GM10248 (cell line): ENCODE results near the gene SZT2.

ENCODE experiments used
- CTCF ChIA-PET: fragments of 300-600 bp; sonication (Branson Sonifier 250); formaldehyde crosslinking; extraction: SDS; loops from one replicate; lab custom pipeline; 2021; ENCODE audit warnings: antibody characterized with exemption; lab: Yijun Ruan, JAX
- POLR2A ChIA-PET: fragments of 350-650 bp; sonication (Branson Sonifier 250); formaldehyde crosslinking; extraction: SDS; loops from one replicate; lab custom pipeline; 2020; ENCODE audit warnings: antibody characterized with exemption; lab: Yijun Ruan, JAX
- DNase-seq: peaks from one replicate; pipeline ENCODE4 v3.0.0; 2012; ENCODE audit errors: extremely low spot score
- TF ChIP-seq, protein P1 (sequence below): IDR thresholded peaks from 2 replicates; pipeline ENCODE4 v1.5.1; 2012; ENCODE audit warnings: mild to moderate bottlenecking, low read depth; ENCODE audit errors: extremely low read depth, missing control alignments, control extremely low read depth

The SZT2 gene

DNA sequence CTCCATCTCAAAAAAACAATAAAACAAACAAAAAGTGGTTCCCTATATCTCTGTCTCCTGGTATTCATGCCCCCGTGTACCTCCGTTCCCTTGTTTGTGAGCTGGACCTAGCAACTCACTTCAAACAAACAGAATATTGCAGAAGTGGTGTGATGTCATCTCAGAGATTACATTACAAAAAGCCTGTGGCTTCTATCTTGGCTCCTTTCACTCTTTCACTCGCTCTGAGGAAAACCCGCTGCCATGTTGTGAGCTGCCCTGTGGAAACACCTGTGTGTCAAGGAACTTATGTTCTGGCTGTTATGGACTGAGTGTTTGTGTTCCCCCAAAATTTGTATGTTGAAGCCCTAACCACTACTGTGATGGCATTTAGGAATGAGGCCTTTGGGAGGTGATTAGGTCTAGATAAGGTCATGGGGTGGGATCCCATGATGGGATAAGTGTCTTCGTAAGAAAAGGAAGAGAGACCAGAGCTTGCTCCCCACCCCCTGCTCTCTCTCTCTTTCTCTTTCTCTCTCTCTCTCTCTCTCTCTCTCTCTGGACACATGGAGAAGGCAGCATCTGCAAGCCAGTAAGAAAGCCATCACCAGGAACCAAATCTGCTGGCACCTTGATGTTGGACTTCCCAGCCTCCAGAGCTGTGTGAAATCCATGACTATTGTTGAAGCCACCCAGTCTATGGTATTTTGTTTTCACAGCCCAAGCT lies 71.4 kb downstream of the SZT2 start:
- ChIA-PET POLR2A (no interaction called here), CTCF (interaction anchor here (0.7 to 2.3 kb wide), 4 partner anchors 7 to 473 kb away, joined by 3 to 7 read pairs (median 4); partner anchors contain the start of gene HYI)
- DNase-seq: no peak
- TF ChIP-seq, protein P1, sequence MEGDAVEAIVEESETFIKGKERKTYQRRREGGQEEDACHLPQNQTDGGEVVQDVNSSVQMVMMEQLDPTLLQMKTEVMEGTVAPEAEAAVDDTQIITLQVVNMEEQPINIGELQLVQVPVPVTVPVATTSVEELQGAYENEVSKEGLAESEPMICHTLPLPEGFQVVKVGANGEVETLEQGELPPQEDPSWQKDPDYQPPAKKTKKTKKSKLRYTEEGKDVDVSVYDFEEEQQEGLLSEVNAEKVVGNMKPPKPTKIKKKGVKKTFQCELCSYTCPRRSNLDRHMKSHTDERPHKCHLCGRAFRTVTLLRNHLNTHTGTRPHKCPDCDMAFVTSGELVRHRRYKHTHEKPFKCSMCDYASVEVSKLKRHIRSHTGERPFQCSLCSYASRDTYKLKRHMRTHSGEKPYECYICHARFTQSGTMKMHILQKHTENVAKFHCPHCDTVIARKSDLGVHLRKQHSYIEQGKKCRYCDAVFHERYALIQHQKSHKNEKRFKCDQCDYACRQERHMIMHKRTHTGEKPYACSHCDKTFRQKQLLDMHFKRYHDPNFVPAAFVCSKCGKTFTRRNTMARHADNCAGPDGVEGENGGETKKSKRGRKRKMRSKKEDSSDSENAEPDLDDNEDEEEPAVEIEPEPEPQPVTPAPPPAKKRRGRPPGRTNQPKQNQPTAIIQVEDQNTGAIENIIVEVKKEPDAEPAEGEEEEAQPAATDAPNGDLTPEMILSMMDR: no peak

- ChIA-PET POLR2A (no interaction called here), CTCF (interaction anchor here (0.9 to 2.3 kb wide), 5 partner anchors 9 to 471 kb away, joined by 3 to 7 read pairs (median 3); partner anchors contain the start of gene HYI)
- TF ChIP-seq, protein P1: no peak
- DNase-seq: no peak
Measured at GRCh38 chr1:43463479-43463878, 73.8 kb downstream of the SZT2 start.

DNA sequence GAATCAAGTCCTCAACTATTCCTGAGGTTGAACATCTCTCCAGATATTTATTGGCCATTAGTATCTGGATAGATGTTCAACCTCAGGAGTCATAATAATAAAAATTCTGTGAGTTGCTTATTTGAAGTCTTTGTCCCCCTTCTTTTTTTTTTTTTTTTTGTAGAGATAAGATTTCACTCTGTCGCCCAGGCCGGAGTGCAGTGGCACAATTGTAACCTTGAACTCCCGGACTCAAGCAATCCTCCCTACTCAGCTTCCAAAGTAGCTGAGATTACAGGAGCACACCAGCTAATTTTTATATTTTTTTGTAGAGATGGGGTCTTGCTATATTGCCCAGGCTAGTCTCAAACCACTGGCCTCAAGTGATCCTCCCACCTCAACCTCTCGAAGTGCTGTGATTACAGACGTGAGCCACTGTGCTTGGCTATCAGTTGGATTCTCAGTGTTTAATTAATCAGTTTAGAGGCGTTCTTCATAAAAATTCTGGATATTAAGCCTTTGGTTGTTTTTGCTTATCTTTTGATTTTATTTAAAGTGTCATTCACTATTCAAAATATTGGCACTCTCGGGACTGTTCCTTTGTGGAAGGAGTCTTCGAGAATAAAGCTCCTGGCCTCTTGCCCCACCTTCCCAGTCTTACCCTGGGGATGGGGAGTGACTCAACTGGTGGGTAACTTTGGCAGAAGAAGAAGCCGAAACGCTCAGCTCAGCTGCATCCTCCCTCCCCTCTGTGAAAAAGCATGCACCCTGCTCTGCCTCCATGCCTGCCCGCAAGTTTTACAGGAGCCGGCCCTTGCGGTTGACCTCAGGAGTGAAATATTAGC lies 75.2 kb downstream of the SZT2 start:
- CTCF ChIA-PET: no interaction called here
- TF ChIP-seq, protein P1: no peak
- no peak for DNase-seq
- POLR2A ChIA-PET: no interaction called here

GRCh38 chr1:43465505-43466067 lies 75.9 kb downstream of the SZT2 start:
- no peak for DNase-seq
- POLR2A ChIA-PET: no interaction called here
- CTCF ChIA-PET: no interaction called here
- TF ChIP-seq, protein P1: no peak

DNA sequence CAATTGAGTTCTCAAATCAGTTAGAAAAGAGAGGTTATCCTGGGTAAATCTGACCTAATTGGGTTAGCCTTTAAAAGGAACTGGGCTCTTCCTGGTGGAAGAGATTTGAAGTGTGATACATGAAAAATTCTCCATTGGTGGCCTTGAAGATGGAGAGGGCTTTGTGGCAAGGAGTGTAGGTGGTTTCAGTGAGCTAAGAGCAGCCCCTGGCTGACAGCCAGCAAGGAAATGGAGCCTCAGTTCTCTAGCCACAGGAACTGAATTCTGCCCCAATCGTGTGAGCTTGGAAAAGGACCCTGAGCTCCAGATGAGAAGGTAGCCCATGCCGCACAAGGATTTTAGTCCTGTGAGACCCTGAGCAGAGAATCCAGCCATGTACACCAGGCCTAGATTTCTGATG lies 76.7 kb downstream of the SZT2 start:
- DNase-seq: no peak
- CTCF ChIA-PET: interaction anchor here (1.0 kb wide), 1 partner anchor 9 kb away, joined by 3 read pairs; no protein-coding TSS in a partner anchor
- TF ChIP-seq, protein P1: no peak
- POLR2A ChIA-PET: no interaction called here

DNA sequence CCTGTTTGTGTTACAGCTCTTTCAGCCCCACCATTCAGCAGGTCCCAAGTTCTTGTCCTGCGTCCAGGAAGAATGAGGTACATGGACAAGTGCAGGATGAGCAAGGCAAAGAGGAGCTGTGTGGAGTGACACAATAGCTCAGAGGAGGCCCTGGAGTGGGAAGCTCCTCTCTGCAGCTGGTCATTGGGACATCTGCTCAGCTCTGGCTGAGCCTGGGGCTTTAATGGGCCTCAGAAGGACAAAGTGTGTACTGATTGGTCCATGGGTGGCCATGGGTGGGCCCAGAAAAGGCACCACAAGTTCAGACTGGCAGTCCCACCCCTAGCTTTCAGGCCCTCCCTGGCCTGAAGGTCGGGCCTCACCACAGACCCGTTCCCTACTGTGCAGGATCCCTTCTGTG lies 78.7 kb downstream of the SZT2 start:
- CTCF ChIA-PET: no interaction called here
- POLR2A ChIA-PET: no interaction called here

More for the DNA sequence above, 78.7 kb downstream of the SZT2 start:
- no peak for DNase-seq
- TF ChIP-seq, protein P1: no peak
